Peyer's patch (tissue), 4 donors: ENCODE data around the gene ADM2. TPM values are rescaled to one million over a fixed set of nuclear protein-coding genes. Genes with fewer than 3 reads are reported as not detected.

Source experiments
- DNase-seq, 3 donors: peaks; one replicate each; pipeline ENCODE4 v3.0.0-alpha.2; 2017 to 2019
- H3K27ac ChIP-seq, 4 donors: fragments of 200-600 bp; sonication (generic); one replicate each; pipeline ENCODE4 v1.5.1; 2016 to 2019
- H3K27me3 ChIP-seq, 2 donors: fragments of 200-600 bp; sonication (generic); one replicate each; pipeline ENCODE4 v1.5.1; 2019
- H3K36me3 ChIP-seq, 3 donors: fragments of 200-600 bp; sonication (generic); one replicate each; pipeline ENCODE4 v1.5.1; 2016 to 2019
- H3K4me1 ChIP-seq, 4 donors: fragments of 200-600 bp; sonication (generic); one replicate each; pipeline ENCODE4 v1.5.1; 2016 to 2019
- H3K4me3 ChIP-seq, 4 donors: fragments of 200-600 bp; sonication (generic); 1 replicate in 3 of 4; 2 replicates in 1 of 4; pipeline ENCODE4 v1.5.1; 2016 to 2019; ENCODE audit warnings: mild to moderate bottlenecking in 1 of 4
- H3K9me3 ChIP-seq, 4 donors: fragments of 200-600 bp; sonication (generic); one replicate each; pipeline ENCODE4 v1.5.1; 2016 to 2019; ENCODE audit warnings: mild to moderate bottlenecking in 1 of 4
- POLR2A ChIP-seq, 2 donors: fragments of 450-650 bp; IDR thresholded peaks; one replicate each; pipeline ENCODE4 v1.5.1; 2017; ENCODE audit warnings: antibody characterized with exemption in 2 of 2, mild to moderate bottlenecking in 2 of 2, moderate library complexity in 2 of 2
- total RNA-seq, 4 donors: library from RNA; depleted of rRNA; stranded (reverse); fragments of >200 nt; gene quantifications; one replicate each; pipeline ENCODE4 v1.1.0, GENCODE V29; 2016
- TF ChIP-seq, protein P1 (sequence below), 6 experiments: fragments of 450-650 bp in 4 of 6; fragments of 200-600 bp in 2 of 6; sonication (generic) in 1 of 6; IDR thresholded peaks; one replicate each; pipeline ENCODE4 v1.5.1; 2017 to 2019; ENCODE audit warnings: antibody characterized with exemption in 6 of 6, mild to moderate bottlenecking in 3 of 6, moderate library complexity in 1 of 6

ADM2 gene
- total RNA-seq, 4 donors from 2014 or later, result 0.83 to 8.4 (median 5.8) TPM

DNA sequence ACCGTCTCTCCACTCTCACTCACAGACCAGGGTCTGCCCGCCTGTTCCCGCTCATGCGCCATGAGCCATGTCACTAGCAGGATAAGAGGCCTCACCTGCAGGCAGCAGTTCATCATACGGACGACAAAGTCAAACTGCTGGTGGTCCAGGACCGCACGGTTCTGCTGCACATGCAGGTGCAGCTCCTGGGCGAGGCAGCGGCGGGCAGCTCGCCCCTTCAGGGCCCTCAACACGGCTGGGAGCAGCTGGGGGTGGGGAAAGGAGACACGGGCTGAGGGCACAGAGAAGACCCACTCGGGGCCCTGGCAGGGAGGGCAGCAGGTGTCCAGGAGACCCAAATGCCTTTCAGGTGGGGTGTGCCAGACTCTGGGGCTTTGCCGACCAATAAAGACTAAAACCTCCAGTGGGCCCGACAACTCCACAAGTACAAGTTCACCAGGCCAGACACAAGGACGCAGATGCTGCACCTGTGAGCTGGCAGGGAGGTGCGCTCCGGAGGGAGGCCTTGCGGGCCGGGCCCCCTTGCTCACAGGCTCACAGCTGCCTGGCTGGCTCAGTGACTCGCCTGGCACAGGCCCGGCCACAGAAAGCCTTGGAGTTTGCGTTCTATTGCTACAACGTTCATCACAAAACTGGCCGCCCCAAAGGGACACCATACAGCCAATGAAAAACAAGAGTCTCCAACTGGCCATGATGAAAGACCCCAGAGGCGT, 18.0 kb upstream of the ADM2 start:
- no peaks in the 10 kb centered on the region for H3K27me3 ChIP-seq
- H3K4me3 ChIP-seq, result no peak overlapping the region
- H3K27ac ChIP-seq, result no peak overlapping the region
- no peaks in the 10 kb centered on the region for H3K9me3 ChIP-seq
- no peak for TF ChIP-seq POLR2A (IDR thresholded peaks at IDR 0.05)
- TF ChIP-seq, protein P1, sequence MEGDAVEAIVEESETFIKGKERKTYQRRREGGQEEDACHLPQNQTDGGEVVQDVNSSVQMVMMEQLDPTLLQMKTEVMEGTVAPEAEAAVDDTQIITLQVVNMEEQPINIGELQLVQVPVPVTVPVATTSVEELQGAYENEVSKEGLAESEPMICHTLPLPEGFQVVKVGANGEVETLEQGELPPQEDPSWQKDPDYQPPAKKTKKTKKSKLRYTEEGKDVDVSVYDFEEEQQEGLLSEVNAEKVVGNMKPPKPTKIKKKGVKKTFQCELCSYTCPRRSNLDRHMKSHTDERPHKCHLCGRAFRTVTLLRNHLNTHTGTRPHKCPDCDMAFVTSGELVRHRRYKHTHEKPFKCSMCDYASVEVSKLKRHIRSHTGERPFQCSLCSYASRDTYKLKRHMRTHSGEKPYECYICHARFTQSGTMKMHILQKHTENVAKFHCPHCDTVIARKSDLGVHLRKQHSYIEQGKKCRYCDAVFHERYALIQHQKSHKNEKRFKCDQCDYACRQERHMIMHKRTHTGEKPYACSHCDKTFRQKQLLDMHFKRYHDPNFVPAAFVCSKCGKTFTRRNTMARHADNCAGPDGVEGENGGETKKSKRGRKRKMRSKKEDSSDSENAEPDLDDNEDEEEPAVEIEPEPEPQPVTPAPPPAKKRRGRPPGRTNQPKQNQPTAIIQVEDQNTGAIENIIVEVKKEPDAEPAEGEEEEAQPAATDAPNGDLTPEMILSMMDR (IDR thresholded peaks at IDR 0.05), result no peak
- H3K36me3 ChIP-seq, result peaks cover 0 to 100% (median 2%) of the 10 kb centered on the region in 3 donors
- DNase-seq, result no peak
- H3K4me1 ChIP-seq, result peaks cover 0 to 7% (median 0%) of the 10 kb centered on the region in 4 donors

DNA sequence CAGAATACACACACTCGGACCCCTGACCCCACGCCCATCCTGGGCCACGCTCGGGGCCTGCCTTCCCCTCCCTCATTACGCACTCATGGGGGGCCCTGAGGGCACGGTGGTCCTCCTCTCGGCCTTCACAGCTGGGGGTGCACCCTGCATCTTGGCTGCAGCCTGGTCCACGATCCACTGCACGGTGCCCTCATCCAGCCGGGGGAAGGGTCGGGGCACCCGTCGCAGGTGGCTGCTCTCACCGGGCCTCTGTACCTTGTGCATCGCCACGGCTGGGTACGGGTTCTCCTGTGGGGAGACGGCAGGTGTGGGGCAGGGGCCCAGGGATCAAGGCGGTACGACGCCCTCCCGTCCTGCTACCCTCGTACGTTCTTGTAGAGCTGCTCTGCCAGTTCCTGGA, 16.9 kb upstream of the ADM2 start:
- Histone ChIP-seq H3K4me1 (peaks cover under 1 to 17% (median 7%) of the 10 kb centered on the region in 4 donors), H3K27me3 (no peaks in the 10 kb centered on the region), H3K4me3 (no peak overlapping the region), H3K27ac (no peak overlapping the region), H3K9me3 (no peaks in the 10 kb centered on the region), H3K36me3 (peaks cover 0 to 89% (median 2%) of the 10 kb centered on the region in 3 donors)
- TF ChIP-seq POLR2A (IDR thresholded peaks at IDR 0.05), result no peak
- TF ChIP-seq, protein P1 (IDR thresholded peaks at IDR 0.05), result no peak
- DNase-seq, result no peak

DNA sequence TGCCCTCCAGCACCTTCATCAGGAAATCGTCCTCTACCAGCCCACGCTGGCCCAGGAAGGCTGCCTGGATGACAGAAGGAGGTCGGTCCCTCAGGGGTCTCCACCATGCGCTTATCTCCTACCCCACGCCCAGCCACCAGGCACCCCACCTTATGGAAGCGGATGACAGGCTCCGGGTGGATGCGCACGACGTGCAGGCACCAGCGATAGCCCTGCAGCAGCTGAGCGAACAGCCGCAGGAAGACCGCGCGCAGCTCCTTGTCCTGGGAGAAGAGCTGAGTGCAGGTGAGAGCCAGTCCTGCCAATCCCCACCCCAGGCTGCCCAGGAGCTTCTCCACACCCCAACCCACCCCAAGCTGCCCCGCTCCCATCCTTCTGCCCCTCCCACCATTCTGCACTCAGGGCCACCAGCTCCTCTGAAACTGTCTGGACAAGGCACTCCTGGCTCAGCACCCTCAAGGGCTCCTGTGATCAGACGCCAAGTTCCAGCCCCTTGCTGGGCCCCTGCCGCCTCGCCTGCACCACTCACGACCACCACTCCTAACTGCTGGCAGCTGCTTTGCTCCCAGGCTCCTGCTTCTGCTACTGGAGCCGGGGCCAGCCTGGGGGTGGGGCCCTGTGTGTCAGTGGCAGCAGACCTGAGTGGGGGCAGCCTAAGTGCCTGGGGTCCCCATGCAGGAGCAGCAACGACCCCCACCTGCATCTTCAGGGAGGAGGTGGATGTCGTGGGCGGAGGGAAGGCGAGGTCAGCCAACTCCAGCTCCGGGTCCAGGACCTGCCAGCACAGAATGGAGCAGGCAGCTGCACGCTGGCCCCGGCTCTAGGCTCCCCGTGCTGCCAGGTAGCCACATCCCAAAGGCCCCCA, 16.0 kb upstream of the ADM2 start:
- Histone ChIP-seq H3K36me3 (peaks cover 0 to 80% (median 2%) of the 10 kb centered on the region in 3 donors), H3K27me3 (no peaks in the 10 kb centered on the region), H3K4me3 (no peak overlapping the region), H3K27ac (no peak overlapping the region), H3K9me3 (no peaks in the 10 kb centered on the region), H3K4me1 (peaks cover 6 to 24% (median 13%) of the 10 kb centered on the region in 4 donors)
- no peak for DNase-seq
- TF ChIP-seq, protein P1 (IDR thresholded peaks at IDR 0.05), result no peak
- TF ChIP-seq POLR2A (IDR thresholded peaks at IDR 0.05), result no peak

DNA sequence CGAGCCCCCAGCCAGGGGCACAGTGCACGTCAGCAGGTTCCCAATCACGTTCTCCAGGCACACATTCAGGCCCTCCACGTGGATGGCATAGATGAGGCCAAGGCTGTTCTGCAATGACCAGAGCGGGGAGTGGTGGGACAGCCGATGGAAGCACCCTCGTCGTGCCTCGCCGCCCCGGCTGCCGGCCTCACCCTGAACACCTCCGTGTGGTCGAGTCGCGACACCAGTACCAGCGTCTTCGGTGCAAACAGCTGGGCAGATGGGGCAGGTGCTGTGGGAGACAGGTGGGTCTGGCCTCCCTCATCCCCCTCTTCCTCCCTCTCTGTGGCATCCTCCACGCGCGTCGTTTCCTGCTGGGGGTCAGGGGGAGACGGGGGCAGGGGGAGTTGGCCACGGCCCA, 14.0 kb upstream of the ADM2 start:
- no peak for TF ChIP-seq POLR2A (IDR thresholded peaks at IDR 0.05)
- TF ChIP-seq, protein P1 (IDR thresholded peaks at IDR 0.05), result no peak
- Histone ChIP-seq H3K36me3 (peaks cover 0 to 60% (median 2%) of the 10 kb centered on the region in 3 donors), H3K27me3 (no peaks in the 10 kb centered on the region), H3K27ac (peak overlapping the region in 1 of 4 donors; percentile 90), H3K4me1 (peaks cover 22 to 45% (median 34%) of the 10 kb centered on the region in 4 donors), H3K9me3 (no peaks in the 10 kb centered on the region), H3K4me3 (no peak overlapping the region)
- DNase-seq, result no peak

DNA sequence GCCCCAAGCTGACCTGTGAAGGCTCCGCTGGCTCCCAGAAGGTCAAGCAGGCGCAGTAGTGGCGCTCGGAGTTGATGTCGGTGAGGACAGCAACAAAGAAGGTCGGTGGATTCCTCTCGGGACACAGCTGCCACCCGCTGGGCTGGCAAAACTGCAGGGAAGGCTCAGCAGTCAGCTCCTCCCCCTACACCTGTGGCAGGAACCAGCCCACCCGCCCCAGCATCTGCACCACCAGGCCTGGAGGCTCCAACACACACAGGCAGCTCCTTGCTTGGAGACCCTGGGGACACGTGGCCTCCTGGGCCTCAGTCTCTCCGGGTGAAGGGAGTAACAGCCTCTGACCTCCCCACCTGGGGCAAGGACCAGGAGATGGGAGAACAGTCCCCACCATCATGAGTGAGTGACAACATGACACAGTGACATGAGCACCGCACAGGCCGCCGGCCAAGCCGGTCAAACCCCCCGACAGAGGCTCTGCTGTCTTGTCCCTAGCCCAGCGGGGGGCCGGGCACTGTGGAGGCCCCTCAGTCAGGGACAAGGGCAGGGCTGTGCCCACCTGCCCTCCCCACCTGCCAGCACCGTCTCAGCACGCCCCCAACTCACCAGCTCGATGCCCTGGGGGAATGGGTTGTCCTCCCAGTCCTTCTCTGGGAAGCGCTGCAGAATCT, 13.4 kb upstream of the ADM2 start:
- Histone ChIP-seq H3K4me1 (peaks cover 22 to 51% (median 39%) of the 10 kb centered on the region in 4 donors), H3K27me3 (no peaks in the 10 kb centered on the region), H3K4me3 (no peak overlapping the region), H3K36me3 (peaks cover 0 to 54% (median 2%) of the 10 kb centered on the region in 3 donors), H3K27ac (peak overlapping the region in 1 of 4 donors; percentile 90), H3K9me3 (no peaks in the 10 kb centered on the region)
- no peak for TF ChIP-seq POLR2A (IDR thresholded peaks at IDR 0.05)
- TF ChIP-seq, protein P1 (IDR thresholded peaks at IDR 0.05), result no peak
- DNase-seq, result no peak
